ENCODE measurements around the gene ITSN1. TPM values are rescaled to one million over a fixed set of nuclear protein-coding genes. Genes with fewer than 3 reads are reported as not detected.
A peak's percentile ranks its signal among the peaks of the same experiment; 100 is the strongest.

ITSN1 gene
- total and polyA plus RNA-seq, 12 donors: 20.0 to 60.5 (median 36.7) TPM

DNA sequence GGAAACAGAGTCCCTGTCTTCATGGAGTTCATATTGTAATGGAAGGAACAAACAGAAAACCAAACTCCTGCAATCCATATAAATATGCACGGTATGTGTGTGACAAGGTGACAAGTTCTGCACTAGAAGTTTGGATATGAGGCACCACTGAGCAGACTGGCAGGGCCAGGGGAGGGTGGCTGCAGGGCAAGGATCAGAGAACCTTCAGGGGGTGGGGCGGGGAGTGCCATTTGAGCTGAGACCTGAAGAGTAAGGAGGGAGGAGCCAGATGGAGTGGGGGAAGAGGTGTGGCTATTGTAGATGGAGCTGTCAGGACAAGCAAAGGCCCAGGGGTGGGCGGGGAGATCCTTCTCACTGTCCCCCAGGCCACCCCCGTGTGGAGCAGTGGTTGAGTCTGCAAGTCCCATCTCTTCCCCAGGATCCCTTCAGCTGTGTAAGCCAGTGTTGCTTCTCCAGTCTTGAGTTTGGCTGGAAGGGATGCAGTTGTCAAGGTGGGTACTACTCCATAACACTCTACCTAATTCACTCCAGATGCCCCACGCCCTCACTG lies 196.9 kb downstream of the ITSN1 start:
- Histone ChIP-seq H3K36me3 (replicated peaks in 1 of 2) (peaks cover 0 to 15% of the 10 kb centered on the region in 2 donors), H3K4me1 (replicated peaks in 1 of 2) (peaks cover 7 to 16% of the 10 kb centered on the region in 2 donors), H3K9me3 (replicated peaks in 1 of 3) (no peaks in the 10 kb centered on the region), H3K4me3 (no peak overlapping the region), H3K27ac (no peak overlapping the region), H3K27me3 (no peaks in the 10 kb centered on the region)
- no peak for TF ChIP-seq POLR2A (IDR thresholded peaks at IDR 0.05)
- TF ChIP-seq, protein P1, sequence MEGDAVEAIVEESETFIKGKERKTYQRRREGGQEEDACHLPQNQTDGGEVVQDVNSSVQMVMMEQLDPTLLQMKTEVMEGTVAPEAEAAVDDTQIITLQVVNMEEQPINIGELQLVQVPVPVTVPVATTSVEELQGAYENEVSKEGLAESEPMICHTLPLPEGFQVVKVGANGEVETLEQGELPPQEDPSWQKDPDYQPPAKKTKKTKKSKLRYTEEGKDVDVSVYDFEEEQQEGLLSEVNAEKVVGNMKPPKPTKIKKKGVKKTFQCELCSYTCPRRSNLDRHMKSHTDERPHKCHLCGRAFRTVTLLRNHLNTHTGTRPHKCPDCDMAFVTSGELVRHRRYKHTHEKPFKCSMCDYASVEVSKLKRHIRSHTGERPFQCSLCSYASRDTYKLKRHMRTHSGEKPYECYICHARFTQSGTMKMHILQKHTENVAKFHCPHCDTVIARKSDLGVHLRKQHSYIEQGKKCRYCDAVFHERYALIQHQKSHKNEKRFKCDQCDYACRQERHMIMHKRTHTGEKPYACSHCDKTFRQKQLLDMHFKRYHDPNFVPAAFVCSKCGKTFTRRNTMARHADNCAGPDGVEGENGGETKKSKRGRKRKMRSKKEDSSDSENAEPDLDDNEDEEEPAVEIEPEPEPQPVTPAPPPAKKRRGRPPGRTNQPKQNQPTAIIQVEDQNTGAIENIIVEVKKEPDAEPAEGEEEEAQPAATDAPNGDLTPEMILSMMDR (IDR thresholded peaks at IDR 0.05): no peak
- intact Hi-C loops (cut with DNase I): no loop called here
- 90 to 98% (median 94%) methylated on average over 4 to 5 of the region's 5 CpGs for WGBS, 4 donors
- DNase-seq: peak in 1 of 7 donors; percentile 41

DNA sequence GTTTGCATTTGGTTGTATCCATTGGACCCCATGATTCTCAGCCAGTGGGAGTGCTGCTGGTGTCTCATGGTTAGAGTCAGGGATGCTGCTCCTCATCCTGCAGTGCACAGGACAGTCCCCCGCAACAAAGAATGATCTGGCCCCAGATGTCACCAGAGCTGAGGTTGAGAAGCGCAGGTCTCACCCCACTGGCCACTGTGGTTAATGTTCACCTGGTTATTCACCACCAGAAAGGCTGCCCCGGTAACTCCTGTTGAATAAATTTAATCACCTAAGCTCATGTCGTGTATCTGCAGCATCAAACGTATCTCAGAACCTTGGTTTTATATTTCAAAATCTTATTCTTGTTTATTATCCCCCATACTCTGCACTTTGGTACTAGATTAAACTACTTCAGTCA lies 197.5 kb downstream of the ITSN1 start:
- Histone ChIP-seq H3K4me1 (replicated peaks in 1 of 2) (peaks cover 12 to 22% of the 10 kb centered on the region in 2 donors), H3K27me3 (no peaks in the 10 kb centered on the region), H3K36me3 (replicated peaks in 1 of 2) (peaks cover 0 to 13% of the 10 kb centered on the region in 2 donors), H3K27ac (no peak overlapping the region), H3K9me3 (replicated peaks in 1 of 3) (no peaks in the 10 kb centered on the region), H3K4me3 (no peak overlapping the region)
- DNase-seq: peak in 1 of 7 donors; percentile 28
- TF ChIP-seq, protein P1 (IDR thresholded peaks at IDR 0.05): no peak
- TF ChIP-seq POLR2A (IDR thresholded peaks at IDR 0.05): no peak
- intact Hi-C loops (cut with DNase I): no loop called here
- 93 to 99% (median 96%) methylated on average over 4 to 5 of the region's 5 CpGs for WGBS, 4 donors

DNA sequence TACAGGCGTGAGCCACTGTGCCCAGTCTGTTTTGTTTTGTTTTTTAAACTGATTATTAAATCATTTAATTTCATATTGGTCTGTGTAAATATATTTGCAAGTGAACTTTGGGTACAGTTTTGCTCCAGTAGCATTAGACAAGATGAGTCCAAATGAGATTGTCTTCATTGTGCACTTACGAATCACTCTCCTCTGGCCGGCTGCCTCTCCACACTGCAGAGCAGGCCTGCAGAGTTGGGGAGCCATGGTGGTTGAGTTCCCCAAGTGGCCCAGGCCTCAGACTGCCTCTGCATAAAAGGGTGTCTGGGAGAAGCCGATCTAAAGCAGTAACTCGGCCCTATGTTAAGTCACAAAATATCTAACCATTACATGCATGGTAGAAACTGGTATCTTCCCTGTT lies 198.5 kb downstream of the ITSN1 start:
- intact Hi-C loops (cut with DNase I): no loop called here
- 91 to 94% (median 93%) methylated on average over 5 of the region's 5 CpGs for WGBS, 4 donors
- Histone ChIP-seq H3K4me1 (replicated peaks in 1 of 2) (peaks cover 13 to 22% of the 10 kb centered on the region in 2 donors), H3K27ac (no peak overlapping the region), H3K27me3 (no peaks in the 10 kb centered on the region), H3K4me3 (no peak overlapping the region), H3K9me3 (replicated peaks in 1 of 3) (no peaks in the 10 kb centered on the region), H3K36me3 (replicated peaks in 1 of 2) (peaks cover 0 to 13% of the 10 kb centered on the region in 2 donors)
- TF ChIP-seq, protein P1 (IDR thresholded peaks at IDR 0.05): no peak
- TF ChIP-seq POLR2A (IDR thresholded peaks at IDR 0.05): no peak
- peak in 1 of 7 donors; percentile 30 for DNase-seq

DNA sequence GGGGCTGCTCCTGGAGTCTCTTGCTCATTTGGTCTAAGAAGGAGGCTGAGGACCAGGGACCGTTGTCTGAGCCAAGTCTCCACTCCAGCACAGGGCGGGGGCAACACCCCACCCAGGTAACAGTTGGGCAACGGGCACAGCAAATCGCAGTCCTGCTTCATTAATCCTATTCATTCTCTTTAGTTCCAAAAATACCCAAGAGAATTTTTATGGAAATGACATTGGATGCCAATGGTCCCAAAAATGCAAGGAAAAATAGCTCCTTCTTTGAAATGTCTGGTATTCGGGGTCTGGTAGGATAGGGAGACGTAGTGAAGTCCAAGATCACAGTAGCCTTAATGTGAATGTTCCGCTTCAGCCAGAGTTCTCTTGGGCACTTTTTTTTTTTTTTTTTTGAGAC lies 199.3 kb downstream of the ITSN1 start:
- WGBS, 4 donors: 81 to 96% (median 91%) methylated on average over 7 of the region's 7 CpGs

More for the DNA sequence above, 199.3 kb downstream of the ITSN1 start:
- peak in 1 of 7 donors; percentile 45 for DNase-seq
- Histone ChIP-seq H3K4me3 (no peak overlapping the region), H3K36me3 (replicated peaks in 1 of 2) (peaks cover 0 to 6% of the 10 kb centered on the region in 2 donors), H3K9me3 (replicated peaks in 1 of 3) (no peaks in the 10 kb centered on the region), H3K4me1 (replicated peaks in 1 of 2) (peaks cover 13 to 22% of the 10 kb centered on the region in 2 donors), H3K27me3 (no peaks in the 10 kb centered on the region), H3K27ac (no peak overlapping the region)
- TF ChIP-seq, protein P1 (IDR thresholded peaks at IDR 0.05): no peak
- no peak for TF ChIP-seq POLR2A (IDR thresholded peaks at IDR 0.05)
- intact Hi-C loops (cut with DNase I): no loop called here
